PC-9 (cell line): ENCODE measurements around the gene CADPS2. TPM values are rescaled to one million over a fixed set of nuclear protein-coding genes. Genes with fewer than 3 reads are reported as not detected.

ENCODE experiments used
- BruUV-seq: library from RNA; stranded (reverse); fragments of 400-500 nt; replicated peaks from 2 replicates; lab custom pipeline; 2021; lab: Mats Ljungman, UMichigan
- CTCF ChIA-PET: fragments of 300-600 bp; sonication (Branson Sonifier 250); formaldehyde crosslinking; loops from one replicate; lab custom pipeline; 2022; ENCODE audit warnings: antibody characterized with exemption; lab: Charles Lee
- POLR2A ChIA-PET: fragments of 300-600 bp; sonication (Branson Sonifier 250); formaldehyde crosslinking; loops from one replicate; lab custom pipeline; 2022; ENCODE audit warnings: antibody characterized with exemption; ENCODE audit not compliant: unreplicated experiment; lab: Charles Lee
- DNase-seq, 2 experiments: peaks; one replicate each; pipeline versions ENCODE4 v3.0.0 to v3.0.0-alpha.2; 2015 to 2022; ENCODE audit warnings: mixed read lengths in 1 of 2
- H2AFZ ChIP-seq: fragments of 200-600 bp; sonication (generic); 2 replicates; pipeline ENCODE4 v1.8.1; 2017; ENCODE audit warnings: antibody characterized with exemption
- H3F3A ChIP-seq: fragments of 200-600 bp; sonication (generic); 2 replicates; pipeline ENCODE4 v1.8.1; 2017; ENCODE audit warnings: antibody characterized with exemption, mild to moderate bottlenecking, low read depth; ENCODE audit not compliant: insufficient read depth
- H3K27ac ChIP-seq: fragments of 200-600 bp; sonication (generic); 2 replicates; pipeline ENCODE4 v1.6.1; 2016; ENCODE audit warnings: mixed run types
- H3K27me3 ChIP-seq: fragments of 200-600 bp; sonication (generic); 2 replicates; pipeline ENCODE4 v1.6.1; 2016; ENCODE audit warnings: low read depth, mixed run types; ENCODE audit not compliant: insufficient read depth
- H3K36me3 ChIP-seq: fragments of 200-600 bp; sonication (generic); 2 replicates; pipeline ENCODE4 v1.6.1; 2016; ENCODE audit warnings: low read depth, mixed run types
- H3K4me1 ChIP-seq: fragments of 200-600 bp; sonication (generic); replicated peaks from 2 replicates; pipeline ENCODE4 v1.6.1; 2016; ENCODE audit warnings: mixed run types; ENCODE audit not compliant: insufficient read depth
- H3K4me2 ChIP-seq: fragments of 200-600 bp; sonication (generic); 2 replicates; pipeline ENCODE4 v1.6.1; 2017; ENCODE audit warnings: mixed run types
- H3K4me3 ChIP-seq: fragments of 200-600 bp; sonication (generic); 2 replicates; pipeline ENCODE4 v1.6.1; 2016; ENCODE audit warnings: mixed run types
- H3K79me2 ChIP-seq: fragments of 200-600 bp; sonication (generic); 2 replicates; pipeline ENCODE4 v1.6.1; 2017; ENCODE audit warnings: low read depth, mixed run types
- H3K9me2 ChIP-seq: fragments of 200-600 bp; sonication (generic); 2 replicates; pipeline ENCODE4 v1.8.1; 2017; ENCODE audit warnings: mild to moderate bottlenecking; ENCODE audit not compliant: insufficient read depth
- H3K9me3 ChIP-seq: fragments of 200-600 bp; sonication (generic); 2 replicates; pipeline ENCODE4 v1.8.1; 2016; ENCODE audit warnings: low read depth; ENCODE audit not compliant: insufficient read depth
- H4K20me1 ChIP-seq: fragments of 200-600 bp; sonication (generic); 2 replicates; pipeline ENCODE4 v1.8.1; 2017; ENCODE audit not compliant: insufficient read depth
- CTCF ChIP-seq: fragments of 200-600 bp; sonication (generic); conservative IDR thresholded peaks from 2 replicates; pipeline ENCODE4 v1.6.1; 2017; ENCODE audit warnings: mixed run types, antibody characterized with exemption, mild to moderate bottlenecking, moderate library complexity
- EZH2 ChIP-seq: fragments of 200-600 bp; sonication (generic); IDR thresholded peaks from 2 replicates; pipeline ENCODE4 v1.8.0; 2017; ENCODE audit warnings: antibody characterized with exemption, low read depth
- intact Hi-C: fragments of 100-400 bp; cut with micrococcal nuclease; formaldehyde crosslinking; loops from one replicate; pipeline ENCODE4 v1.10.0; 2022; ENCODE audit not compliant: unreplicated experiment
- total RNA-seq: library from RNA; stranded (reverse); gene quantifications from 2 replicates; pipeline ENCODE4 v1.2.3, GENCODE V29; 2021

CADPS2 gene
- total RNA-seq, 1 experiment from 2014 or later = 11.9 TPM

GRCh38 chr7:122914812-122915211 lies 28.6 kb upstream of the CADPS2 start:
- intact Hi-C loops = no loop called here
- no peaks in the 10 kb centered on the region for H3K9me2 ChIP-seq
- H4K20me1 ChIP-seq = no peaks in the 10 kb centered on the region
- H3K9me3 ChIP-seq = no peaks in the 10 kb centered on the region
- peaks cover 15% of the 10 kb centered on the region for H3K4me1 ChIP-seq
- ChIA-PET POLR2A (no interaction called here), CTCF (no interaction called here)
- DNase-seq = no peak
- BruUV-seq = no TSS peak
- TF ChIP-seq EZH2 (no peak), CTCF (no peak)
- H3F3A ChIP-seq = peaks cover 12% of the 10 kb centered on the region; the same call in 1 of the 2 replicates
- no peaks in the 10 kb centered on the region for H3K36me3 ChIP-seq
- no peak overlapping the region for H2AFZ ChIP-seq
- H3K27me3 ChIP-seq = no peaks in the 10 kb centered on the region
- H3K4me3 ChIP-seq = no peak overlapping the region
- H3K4me2 ChIP-seq = no peak overlapping the region
- H3K27ac ChIP-seq = no peak overlapping the region
- no peaks in the 10 kb centered on the region for H3K79me2 ChIP-seq

GRCh38 chr7:122913608-122914007 lies 27.3 kb upstream of the CADPS2 start:
- ChIA-PET CTCF (no interaction called here), POLR2A (no interaction called here)
- Histone ChIP-seq H3K27ac (no peak overlapping the region), H3K4me1 (peaks cover 3% of the 10 kb centered on the region), H3F3A (peaks cover under 1% of the 10 kb centered on the region; the same call in 1 of the 2 replicates), H3K9me2 (no peaks in the 10 kb centered on the region), H3K4me3 (no peak overlapping the region), H2AFZ (no peak overlapping the region), H3K27me3 (no peaks in the 10 kb centered on the region), H3K36me3 (no peaks in the 10 kb centered on the region), H3K79me2 (no peaks in the 10 kb centered on the region), H3K9me3 (no peaks in the 10 kb centered on the region), H4K20me1 (no peaks in the 10 kb centered on the region), H3K4me2 (no peak overlapping the region)
- no peak for TF ChIP-seq CTCF
- TF ChIP-seq EZH2 = no peak
- BruUV-seq = no TSS peak
- no peak for DNase-seq
- intact Hi-C loops = no loop called here

GRCh38 chr7:122902751-122903495 lies 16.7 kb upstream of the CADPS2 start:
- H3K79me2 ChIP-seq = no peaks in the 10 kb centered on the region
- H4K20me1 ChIP-seq = no peaks in the 10 kb centered on the region; the same call in 1 of the 2 replicates
- intact Hi-C loops = no loop called here
- TF ChIP-seq EZH2 = no peak
- no peak for TF ChIP-seq CTCF
- no peaks in the 10 kb centered on the region for H3F3A ChIP-seq
- H3K9me3 ChIP-seq = no peaks in the 10 kb centered on the region
- BruUV-seq = no TSS peak
- H3K36me3 ChIP-seq = no peaks in the 10 kb centered on the region
- DNase-seq = no peak
- ChIA-PET CTCF (no interaction called here), POLR2A (no interaction called here)
- H3K9me2 ChIP-seq = no peaks in the 10 kb centered on the region
- H3K4me2 ChIP-seq = no peak overlapping the region
- no peak overlapping the region for H3K4me3 ChIP-seq
- no peak overlapping the region for H2AFZ ChIP-seq
- H3K4me1 ChIP-seq = no peaks in the 10 kb centered on the region
- no peak overlapping the region for H3K27ac ChIP-seq
- H3K27me3 ChIP-seq = no peaks in the 10 kb centered on the region
